Breast epithelium (tissue), 3 donors: ENCODE measurements around the gene LRRC45.

Experiments
- POLR2A ChIP-seq: fragments of 450-650 bp; IDR thresholded peaks from one replicate; pipeline ENCODE4 v1.6.1; 2016; ENCODE audit warnings: antibody characterized with exemption, mild to moderate bottlenecking, moderate library complexity
- POLR2AphosphoS5 ChIP-seq, 3 donors: sonication (generic); formaldehyde crosslinking; IDR thresholded peaks; one replicate each; pipeline ENCODE4 v1.6.1; 2017; ENCODE audit warnings: antibody characterized with exemption in 3 of 3
- TF ChIP-seq, protein P1 (sequence below), 3 donors: fragments of 450-650 bp; IDR thresholded peaks; one replicate each; pipeline ENCODE4 v1.5.1; 2016 to 2017; ENCODE audit warnings: antibody characterized with exemption in 3 of 3, mild to moderate bottlenecking in 3 of 3, moderate library complexity in 3 of 3

DNA sequence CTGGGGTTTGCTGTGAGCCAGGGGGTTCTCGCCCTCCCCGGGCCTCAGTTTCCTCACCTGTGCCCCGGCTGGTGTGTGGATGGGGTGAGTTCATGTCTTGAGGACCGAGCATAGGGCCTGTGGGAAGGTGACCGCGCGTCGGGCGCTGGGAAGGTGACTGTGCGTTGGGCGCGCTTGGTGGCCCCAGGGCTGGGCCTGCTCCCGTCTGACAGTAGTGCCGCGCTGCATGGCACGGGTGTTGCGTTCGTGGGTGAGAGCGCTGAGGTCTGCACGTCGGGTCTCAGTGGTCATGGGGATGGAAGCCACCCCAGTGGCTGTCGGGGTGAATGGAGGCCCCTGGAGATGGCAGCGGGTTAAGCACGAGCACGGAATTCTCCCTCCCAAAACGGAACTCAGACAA is 36.5 kb upstream of the LRRC45 start:
- TF ChIP-seq POLR2A: no peak
- TF ChIP-seq, protein P1, sequence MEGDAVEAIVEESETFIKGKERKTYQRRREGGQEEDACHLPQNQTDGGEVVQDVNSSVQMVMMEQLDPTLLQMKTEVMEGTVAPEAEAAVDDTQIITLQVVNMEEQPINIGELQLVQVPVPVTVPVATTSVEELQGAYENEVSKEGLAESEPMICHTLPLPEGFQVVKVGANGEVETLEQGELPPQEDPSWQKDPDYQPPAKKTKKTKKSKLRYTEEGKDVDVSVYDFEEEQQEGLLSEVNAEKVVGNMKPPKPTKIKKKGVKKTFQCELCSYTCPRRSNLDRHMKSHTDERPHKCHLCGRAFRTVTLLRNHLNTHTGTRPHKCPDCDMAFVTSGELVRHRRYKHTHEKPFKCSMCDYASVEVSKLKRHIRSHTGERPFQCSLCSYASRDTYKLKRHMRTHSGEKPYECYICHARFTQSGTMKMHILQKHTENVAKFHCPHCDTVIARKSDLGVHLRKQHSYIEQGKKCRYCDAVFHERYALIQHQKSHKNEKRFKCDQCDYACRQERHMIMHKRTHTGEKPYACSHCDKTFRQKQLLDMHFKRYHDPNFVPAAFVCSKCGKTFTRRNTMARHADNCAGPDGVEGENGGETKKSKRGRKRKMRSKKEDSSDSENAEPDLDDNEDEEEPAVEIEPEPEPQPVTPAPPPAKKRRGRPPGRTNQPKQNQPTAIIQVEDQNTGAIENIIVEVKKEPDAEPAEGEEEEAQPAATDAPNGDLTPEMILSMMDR (IDR thresholded peaks at IDR 0.05): no peak
- no peak for TF ChIP-seq POLR2AphosphoS5 (IDR thresholded peaks at IDR 0.05)
